ENCODE data around the gene NRG4. TPM values are rescaled to one million over a fixed set of nuclear protein-coding genes. Genes with fewer than 3 reads are reported as not detected.
"Not testable (repeated sequence)": the region's sequence is repeated elsewhere in the genome, so short reads cannot be mapped to it uniquely, and the experiment has no call there.

The NRG4 gene
- not detected for total RNA-seq

- FAIRE-seq (no peak), DNase-seq (ENCODE audit: low spot score in 2 of 2) (no peak)
Measured at GRCh38 chr15:76011627-76012551, at the start of gene NRG4. TSS of gene NRG4 (minus strand) at chr15:76012424. CDS start at chr15:76011230, 1,194 bp downstream.

DNA sequence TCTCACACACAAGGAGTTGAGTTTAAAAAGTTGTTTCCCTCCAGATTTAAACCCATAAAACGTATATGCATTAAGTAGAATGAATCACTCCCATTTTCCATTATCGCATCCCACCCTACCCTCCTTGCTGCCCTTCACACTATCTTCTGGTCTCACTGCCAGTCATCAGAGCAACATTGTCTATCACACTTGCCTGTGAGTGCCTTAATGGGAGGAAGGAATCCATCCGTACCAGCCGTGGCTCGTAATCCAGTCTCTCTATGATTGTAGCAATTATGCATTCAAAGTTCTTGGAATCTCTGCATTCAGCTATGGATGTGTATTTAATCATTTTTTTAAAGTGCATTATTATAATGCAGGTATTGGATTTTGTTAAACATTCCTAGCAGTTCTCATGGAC, 49.5 kb upstream of the NRG4 start:
- no peak for FAIRE-seq

DNA sequence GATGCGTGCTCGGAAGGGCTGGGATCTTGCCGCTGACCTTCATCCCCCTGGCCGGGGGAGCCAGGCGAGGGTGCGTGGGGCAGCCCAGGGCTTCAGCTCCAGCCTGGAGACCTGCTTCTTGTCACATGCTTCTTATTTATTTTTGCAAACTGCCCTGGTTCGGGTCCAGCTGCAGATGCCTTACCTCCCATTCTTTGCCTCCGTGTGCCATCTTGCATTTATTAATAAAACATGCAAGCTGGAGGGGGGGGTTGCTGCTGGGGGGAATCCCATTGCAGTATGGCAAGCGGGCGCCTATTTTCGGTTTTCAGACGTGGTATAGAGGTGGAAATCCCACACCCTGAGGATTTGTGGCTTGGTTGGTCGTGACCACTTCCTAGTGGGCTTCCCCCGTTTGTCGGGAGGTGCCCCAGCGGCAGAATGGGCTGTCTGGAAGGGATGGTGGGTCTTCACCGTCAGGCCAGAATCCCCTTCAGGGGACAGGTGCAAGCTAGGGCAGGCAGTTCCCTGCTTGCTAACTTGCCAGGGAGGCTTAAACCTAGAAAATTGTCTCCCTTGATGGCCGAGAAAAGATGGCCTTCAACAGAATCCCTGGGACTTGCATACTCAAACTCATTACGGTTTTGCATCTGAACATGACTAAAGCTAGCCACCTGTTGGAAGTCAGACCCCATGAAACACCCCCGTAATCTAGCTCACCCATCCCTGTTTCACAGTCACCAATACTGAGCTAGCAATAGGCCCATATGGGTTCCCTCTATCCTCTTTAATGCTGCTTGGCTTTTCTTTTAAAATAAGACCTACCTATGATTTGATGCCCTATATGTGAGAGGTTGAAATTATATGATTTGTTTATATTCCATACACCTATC, 48.1 kb upstream of the NRG4 start:
- FAIRE-seq (no peak), DNase-seq (ENCODE audit: low spot score in 2 of 2) (no peak)

More for the DNA sequence above, 49.5 kb upstream of the NRG4 start:
- no peak for DNase-seq (ENCODE audit: low spot score in 2 of 2)

- FAIRE-seq: no peak
Measured at GRCh38 chr15:76059320-76060117, 47.3 kb upstream of the NRG4 start, which contains the start of gene TMEM266. TSS of gene TMEM266 (plus strand) at chr15:76059985. CDS start at chr15:76134264, 74,279 bp downstream.

DNA sequence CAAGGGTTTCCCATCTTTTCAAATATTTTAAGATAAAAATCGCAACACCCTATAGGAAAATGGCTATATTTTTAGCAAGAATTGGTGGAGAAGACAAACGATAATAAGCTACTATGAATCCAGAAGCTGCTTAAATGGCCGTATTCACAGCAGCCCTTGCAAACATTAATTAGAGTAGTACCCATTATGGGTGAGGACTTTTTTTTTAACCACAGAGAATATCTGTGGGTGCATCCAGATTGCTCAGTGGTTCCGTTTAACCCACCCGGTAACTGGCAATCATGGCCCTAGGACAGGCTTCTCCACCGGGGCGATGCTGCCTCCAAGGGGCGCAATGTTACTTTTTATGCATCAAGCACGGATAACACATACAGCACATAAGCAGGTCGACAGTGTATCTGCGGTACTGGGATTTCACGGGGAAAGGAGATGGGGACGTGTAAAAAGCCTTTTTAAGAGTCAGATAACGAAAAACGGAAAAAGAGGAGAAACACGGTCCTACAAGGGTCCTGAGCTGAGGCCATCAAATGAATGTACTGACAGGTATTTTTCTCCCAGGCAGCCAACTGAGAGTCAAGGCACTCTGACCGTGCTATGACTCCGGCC, 46.6 kb upstream of the NRG4 start:
- FAIRE-seq (no peak), DNase-seq (ENCODE audit: low spot score in 2 of 2) (no peak)

More at GRCh38 chr15:76059320-76060117, 47.3 kb upstream of the NRG4 start, which contains the start of gene TMEM266:
- DNase-seq (ENCODE audit: low spot score in 2 of 2): peak; percentile 79

GRCh38 chr15:76057332-76058000, 45.2 kb upstream of the NRG4 start:
- FAIRE-seq (peak; percentile 31), DNase-seq (ENCODE audit: low spot score in 2 of 2) (peak; percentile 33 to 42)

GRCh38 chr15:76056931-76057330, 44.7 kb upstream of the NRG4 start:
- FAIRE-seq (no peak), DNase-seq (ENCODE audit: low spot score in 2 of 2) (no peak)

DNA sequence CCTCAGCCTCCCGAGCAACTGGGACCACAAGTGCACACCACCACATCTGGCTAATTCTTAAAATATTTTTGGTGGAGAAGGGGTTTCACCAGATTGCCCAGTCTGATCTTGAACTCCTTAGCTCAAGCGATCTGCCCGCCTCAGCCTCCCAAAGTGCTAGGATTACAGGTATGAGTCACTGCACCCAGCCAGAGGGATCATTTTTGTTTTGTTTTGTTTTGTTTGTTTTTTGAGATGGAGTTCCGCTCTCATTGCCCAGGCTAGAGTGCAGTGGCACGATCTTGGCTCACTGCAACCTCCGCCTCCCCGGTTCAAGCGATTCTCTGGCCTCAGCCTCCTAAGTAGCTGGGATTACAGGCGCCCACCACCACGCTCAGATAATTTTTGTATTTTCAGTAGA, 42.0 kb upstream of the NRG4 start:
- DNase-seq (ENCODE audit: low spot score in 2 of 2); FAIRE-seq: not testable (repeated sequence)

DNA sequence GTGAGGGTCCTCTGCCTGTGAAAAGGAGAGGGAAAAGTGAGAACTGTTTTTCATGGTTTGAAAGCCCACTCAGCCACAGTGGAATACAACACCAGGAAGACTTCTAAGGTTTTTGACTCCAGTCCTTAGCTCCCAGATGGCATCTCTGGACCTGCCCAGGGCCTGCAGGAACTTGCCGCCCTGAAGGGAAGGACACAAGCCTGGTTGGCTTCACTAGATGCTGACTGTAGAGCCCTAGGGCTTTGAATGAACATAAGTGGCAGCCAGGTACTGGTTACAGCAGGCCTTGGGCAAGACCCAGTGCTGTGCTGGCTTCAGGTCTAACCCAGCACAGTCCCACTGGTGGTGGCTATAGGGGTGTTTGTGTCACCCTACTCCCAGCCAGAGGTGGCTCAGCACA, 26.3 kb upstream of the NRG4 start:
- FAIRE-seq: no peak
- DNase-seq (ENCODE audit: low spot score in 2 of 2): no peak

DNA sequence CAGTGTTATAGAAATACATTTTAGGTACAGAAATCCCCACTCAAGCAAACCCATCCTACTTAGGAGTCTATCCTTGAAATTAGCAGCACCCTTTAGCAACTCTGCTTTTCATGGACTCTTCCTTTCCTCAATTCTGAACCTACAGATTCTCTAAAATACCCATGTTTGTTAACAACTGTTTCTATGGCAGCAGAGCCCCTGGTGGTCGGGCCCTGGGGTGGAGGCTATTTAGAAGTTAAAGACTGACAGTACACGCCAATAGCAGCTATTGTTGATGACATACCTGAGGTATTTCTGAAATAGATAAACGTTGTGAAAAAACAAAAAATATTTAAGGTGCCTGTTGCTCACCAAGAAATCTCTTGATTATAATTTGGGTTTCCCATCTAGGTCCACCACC, 23.4 kb upstream of the NRG4 start:
- FAIRE-seq (no peak), DNase-seq (ENCODE audit: low spot score in 2 of 2) (no peak)

DNA sequence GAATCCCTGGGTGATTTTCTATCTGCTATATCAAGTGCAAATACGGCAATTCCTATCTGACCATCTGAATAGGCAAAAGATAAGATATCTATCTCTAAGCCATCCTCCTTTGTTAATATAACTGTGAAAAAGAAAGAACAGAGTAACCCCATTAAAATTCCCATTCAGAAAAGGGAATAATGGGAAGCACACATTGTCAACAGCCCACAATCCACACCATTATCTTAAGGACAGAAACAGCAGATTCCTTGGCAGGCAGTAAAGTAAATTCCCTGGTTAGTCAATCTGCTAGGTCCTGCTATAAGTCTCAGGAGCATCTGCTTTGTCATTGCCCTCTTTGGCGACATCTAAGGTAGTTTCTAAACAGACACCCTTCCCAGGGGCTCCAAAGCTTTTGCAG, 21.9 kb upstream of the NRG4 start:
- no peak for FAIRE-seq

DNA sequence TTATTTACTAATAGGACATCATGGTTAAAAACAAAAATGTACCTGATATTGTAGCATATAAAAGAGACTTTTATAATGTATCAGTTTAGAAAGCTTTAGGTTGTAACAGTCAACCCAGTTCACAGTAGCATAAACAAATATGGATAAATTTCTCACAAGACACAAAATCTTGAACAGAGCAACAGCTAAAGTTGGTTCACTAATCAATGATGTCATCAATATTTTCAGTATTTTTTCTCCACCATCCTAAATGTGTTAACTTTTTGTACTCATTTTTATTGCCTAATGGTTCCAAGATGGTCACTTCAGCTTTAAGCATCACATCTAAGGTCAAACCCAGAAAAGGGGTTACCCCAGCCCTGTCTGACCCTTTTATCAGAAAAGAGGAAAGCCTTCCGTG, 21.2 kb upstream of the NRG4 start:
- FAIRE-seq: no peak
- no peak for DNase-seq (ENCODE audit: low spot score in 2 of 2)

More for the DNA sequence above, 21.9 kb upstream of the NRG4 start:
- no peak for DNase-seq (ENCODE audit: low spot score in 2 of 2)

GRCh38 chr15:76032046-76032445, 19.8 kb upstream of the NRG4 start:
- FAIRE-seq (no peak), DNase-seq (ENCODE audit: low spot score in 2 of 2) (no peak)

- FAIRE-seq: no peak
- DNase-seq (ENCODE audit: low spot score in 2 of 2): no peak
Measured at GRCh38 chr15:76024021-76024768, 12.0 kb upstream of the NRG4 start.

DNA sequence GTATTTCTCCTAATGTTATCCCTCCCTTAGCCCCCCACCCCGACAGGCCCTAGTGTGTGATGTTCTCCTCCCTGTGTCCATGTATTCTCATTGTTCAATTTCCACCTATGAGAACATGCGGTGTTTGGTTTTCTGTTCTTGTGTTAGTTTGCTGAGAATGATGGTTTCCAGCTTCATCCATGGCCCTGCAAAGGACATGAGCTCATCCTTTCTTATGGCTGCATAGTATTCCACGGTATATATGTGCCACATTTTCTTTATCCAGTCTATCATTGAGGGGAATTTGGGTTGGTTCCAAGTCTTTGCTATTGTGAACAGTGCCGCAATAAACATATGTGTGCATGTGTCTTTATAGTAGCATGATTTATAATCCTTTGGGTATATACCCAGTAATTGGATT, 1.2 kb upstream of the NRG4 start:
- not testable (repeated sequence) for FAIRE-seq; DNase-seq (ENCODE audit: low spot score in 2 of 2)

GRCh38 chr15:76010613-76011012, 1.6 kb downstream of the NRG4 start:
- DNase-seq (ENCODE audit: low spot score in 2 of 2): no peak
- FAIRE-seq: no peak

GRCh38 chr15:76006136-76006778, 6.0 kb downstream of the NRG4 start:
- DNase-seq (ENCODE audit: low spot score in 2 of 2) (no peak), FAIRE-seq (no peak)

DNA sequence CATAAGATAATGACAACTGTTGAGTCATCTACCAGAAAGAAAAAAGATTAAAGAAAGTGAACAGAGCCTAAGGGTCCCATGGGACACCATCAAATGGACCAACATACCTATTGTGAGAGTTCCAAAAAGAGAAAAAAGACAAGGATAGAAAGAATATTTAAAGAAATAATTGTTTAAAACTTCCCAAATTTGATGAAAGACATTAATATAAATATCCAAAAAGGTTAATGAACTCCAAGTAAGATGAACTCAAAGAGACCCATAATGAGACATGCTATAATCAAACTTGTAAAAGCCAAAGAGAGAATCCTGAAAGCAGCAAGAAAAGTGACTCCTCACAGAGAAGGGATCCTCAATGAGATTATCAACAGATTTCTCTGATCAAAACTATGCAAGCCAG, 8.9 kb downstream of the NRG4 start:
- no peak for FAIRE-seq
- DNase-seq (ENCODE audit: low spot score in 2 of 2): no peak

Data from frontal cortex (tissue), 4 donors.